Ectodermal cell (in vitro differentiated cells): ENCODE data around the gene NAPB.

Experiments
- H3K27ac ChIP-seq: 2 replicates; pipeline ENCODE4 v1.7.0; 2013; ENCODE audit warnings: mild to moderate bottlenecking, low read depth, low read length; ENCODE audit not compliant: insufficient read depth, poor library complexity, severe bottlenecking
- H3K27me3 ChIP-seq: 2 replicates; pipeline ENCODE4 v1.7.0; 2013; ENCODE audit warnings: mild to moderate bottlenecking, low read length; ENCODE audit not compliant: insufficient read depth, control insufficient read depth, poor library complexity, severe bottlenecking
- H3K36me3 ChIP-seq: one replicate; pipeline ENCODE4 v1.7.0; 2013; ENCODE audit warnings: low read length; ENCODE audit not compliant: control insufficient read depth, insufficient read depth
- H3K4me1 ChIP-seq: one replicate; pipeline ENCODE4 v1.7.0; 2013; ENCODE audit warnings: low read length; ENCODE audit not compliant: control insufficient read depth, insufficient read depth
- H3K4me3 ChIP-seq: 2 replicates; pipeline ENCODE4 v1.7.0; 2013; ENCODE audit warnings: low read depth, low read length, control low read depth; ENCODE audit not compliant: insufficient read depth
- H3K9me3 ChIP-seq: 2 replicates; pipeline ENCODE4 v1.7.0; 2013; ENCODE audit warnings: mild to moderate bottlenecking, low read length, moderate library complexity; ENCODE audit not compliant: control insufficient read depth
- WGBS, 2 experiments: methylation state at CpG; one replicate each; pipeline ENCODE4 v1.1.7; 2013; ENCODE audit warnings: missing lambda C conversion rate in 2 of 2; 5-methylcytosine and 5-hydroxymethylcytosine counted together

The NAPB gene

GRCh38 chr20:23419657-23419994, 1.7 kb downstream of the NAPB start:
- no peaks in the 10 kb centered on the region for H3K27me3 ChIP-seq
- peaks cover 5% of the 10 kb centered on the region for H3K4me1 ChIP-seq
- H3K9me3 ChIP-seq: no peaks in the 10 kb centered on the region
- peak overlapping the region; percentile 91 for H3K4me3 ChIP-seq
- no peak overlapping the region for H3K27ac ChIP-seq
- no peaks in the 10 kb centered on the region for H3K36me3 ChIP-seq
- WGBS, 2 experiments: 68 to 82% methylated on average over 4 to 5 of the region's 5 CpGs

GRCh38 chr20:23417861-23418260, 3.4 kb downstream of the NAPB start:
- Histone ChIP-seq H3K4me3 (no peak overlapping the region), H3K36me3 (no peaks in the 10 kb centered on the region), H3K27ac (no peak overlapping the region), H3K4me1 (peaks cover 5% of the 10 kb centered on the region), H3K27me3 (no peaks in the 10 kb centered on the region), H3K9me3 (no peaks in the 10 kb centered on the region)

- no peaks in the 10 kb centered on the region for H3K9me3 ChIP-seq
- WGBS, 2 experiments: 95 to 96% methylated on average over 6 of the region's 6 CpGs
- H3K4me3 ChIP-seq: no peak overlapping the region
- H3K27me3 ChIP-seq: no peaks in the 10 kb centered on the region
- H3K27ac ChIP-seq: no peak overlapping the region
- H3K4me1 ChIP-seq: peaks cover 5% of the 10 kb centered on the region
- no peaks in the 10 kb centered on the region for H3K36me3 ChIP-seq
Measured at GRCh38 chr20:23415959-23416583, 5.2 kb downstream of the NAPB start.

- 92 to 97% methylated on average over 4 to 5 of the region's 5 CpGs for WGBS, 2 experiments
- H3K4me1 ChIP-seq: peaks cover 5% of the 10 kb centered on the region
- no peaks in the 10 kb centered on the region for H3K36me3 ChIP-seq
- H3K27me3 ChIP-seq: no peaks in the 10 kb centered on the region
- H3K9me3 ChIP-seq: no peaks in the 10 kb centered on the region
- no peak overlapping the region for H3K4me3 ChIP-seq
- no peak overlapping the region for H3K27ac ChIP-seq
Measured at GRCh38 chr20:23415555-23415954, 5.7 kb downstream of the NAPB start.

- 83% methylated on average over 1 of the region's 1 CpG; no CpG with 5 or more reads in 1 of the 2 experiments for WGBS, 2 experiments
Measured at GRCh38 chr20:23414526-23415188, 6.6 kb downstream of the NAPB start.

GRCh38 chr20:23413862-23414422, 7.3 kb downstream of the NAPB start:
- Histone ChIP-seq H3K4me1 (no peaks in the 10 kb centered on the region), H3K9me3 (no peaks in the 10 kb centered on the region), H3K27ac (no peak overlapping the region), H3K4me3 (no peak overlapping the region), H3K36me3 (no peaks in the 10 kb centered on the region), H3K27me3 (no peaks in the 10 kb centered on the region)
- 87 to 98% methylated on average over 1 to 2 of the region's 3 CpGs for WGBS, 2 experiments

More at GRCh38 chr20:23414526-23415188, 6.6 kb downstream of the NAPB start:
- H3K4me1 ChIP-seq: peaks cover 3% of the 10 kb centered on the region
- no peaks in the 10 kb centered on the region for H3K9me3 ChIP-seq
- no peaks in the 10 kb centered on the region for H3K36me3 ChIP-seq
- no peak overlapping the region for H3K4me3 ChIP-seq
- no peaks in the 10 kb centered on the region for H3K27me3 ChIP-seq
- no peak overlapping the region for H3K27ac ChIP-seq

GRCh38 chr20:23412026-23412425, 9.3 kb downstream of the NAPB start:
- no peaks in the 10 kb centered on the region for H3K27me3 ChIP-seq
- no peak overlapping the region for H3K27ac ChIP-seq

GRCh38 chr20:23410916-23411695, 10.2 kb downstream of the NAPB start:
- Histone ChIP-seq H3K9me3 (no peaks in the 10 kb centered on the region), H3K36me3 (no peaks in the 10 kb centered on the region), H3K4me1 (no peaks in the 10 kb centered on the region), H3K27ac (no peak overlapping the region), H3K4me3 (no peak overlapping the region), H3K27me3 (no peaks in the 10 kb centered on the region)
- WGBS, 2 experiments: 92 to 97% methylated on average over 3 of the region's 3 CpGs

More at GRCh38 chr20:23412026-23412425, 9.3 kb downstream of the NAPB start:
- Histone ChIP-seq H3K9me3 (no peaks in the 10 kb centered on the region), H3K4me3 (no peak overlapping the region), H3K36me3 (no peaks in the 10 kb centered on the region), H3K4me1 (no peaks in the 10 kb centered on the region)
- WGBS, 2 experiments: 87 to 94% methylated on average over 1 of the region's 1 CpG

GRCh38 chr20:23409800-23410199, 11.5 kb downstream of the NAPB start:
- no peak overlapping the region for H3K27ac ChIP-seq
- no peaks in the 10 kb centered on the region for H3K36me3 ChIP-seq
- H3K4me3 ChIP-seq: no peak overlapping the region
- H3K27me3 ChIP-seq: no peaks in the 10 kb centered on the region
- no peaks in the 10 kb centered on the region for H3K9me3 ChIP-seq
- no peaks in the 10 kb centered on the region for H3K4me1 ChIP-seq
- 74 to 77% methylated on average over 3 of the region's 3 CpGs for WGBS, 2 experiments

GRCh38 chr20:23408957-23409356, 12.3 kb downstream of the NAPB start:
- Histone ChIP-seq H3K27me3 (no peaks in the 10 kb centered on the region), H3K9me3 (no peaks in the 10 kb centered on the region), H3K4me3 (no peak overlapping the region), H3K4me1 (no peaks in the 10 kb centered on the region), H3K27ac (no peak overlapping the region), H3K36me3 (no peaks in the 10 kb centered on the region)
- WGBS, 2 experiments: 96 to 100% methylated on average over 2 of the region's 2 CpGs
